Colonic mucosa (tissue), 4 donors: ENCODE measurements around the gene PEX10. TPM values are rescaled to one million over a fixed set of nuclear protein-coding genes. Genes with fewer than 3 reads are reported as not detected.

Source experiments
- DNase-seq: peaks from one replicate; pipeline ENCODE4 v3.0.0-alpha.2; 2020
- H3K27ac ChIP-seq: fragments of 200-600 bp; one replicate; pipeline ENCODE4 v1.8.0; 2021
- H3K27me3 ChIP-seq: fragments of 200-600 bp; one replicate; pipeline ENCODE4 v1.8.0; 2021
- H3K36me3 ChIP-seq: fragments of 200-600 bp; one replicate; pipeline ENCODE4 v1.8.0; 2021
- H3K4me1 ChIP-seq: fragments of 200-600 bp; one replicate; pipeline ENCODE4 v1.8.0; 2021; ENCODE audit warnings: mild to moderate bottlenecking
- H3K4me3 ChIP-seq: fragments of 200-600 bp; one replicate; pipeline ENCODE4 v1.8.0; 2021
- H3K9ac ChIP-seq, 2 donors: one replicate each; pipeline ENCODE4 v1.7.0; 2013; ENCODE audit warnings: control low read depth in 2 of 2, low read depth in 2 of 2, low read length in 2 of 2
- H3K9me3 ChIP-seq: fragments of 200-600 bp; one replicate; pipeline ENCODE4 v1.8.0; 2021
- CTCF ChIP-seq: fragments of 200-600 bp; IDR thresholded peaks from one replicate; pipeline ENCODE4 v1.8.0; 2022; ENCODE audit warnings: antibody characterized with exemption, mild to moderate bottlenecking
- intact Hi-C: fragments of 100-400 bp; cut with DNase I; formaldehyde crosslinking; loops from one replicate; pipeline ENCODE4 v1.14.1; 2022
- total RNA-seq, 2 donors: library from RNA; stranded (reverse); fragmentation: NEBNext Ultra II Directional in 1 of 2; extraction: Animal tissue kit (Norgen Biotek cat#: 25700) in 1 of 2; gene quantifications; one replicate each; pipeline ENCODE4 v1.2.1, GENCODE V29; 2021
- donor health status: healthy.
- donor health status: DM: no; HTN: no; CAD: no.
- donor health status: DM: no; HTN: no; CAD: no.

Gene PEX10
- total RNA-seq, 2 donors from 2014 or later = 15.0 to 22.7 TPM

GRCh38 chr1:2446394-2446793, 34.0 kb upstream of the PEX10 start:
- Histone ChIP-seq H3K27me3 (peaks cover 19% of the 10 kb centered on the region), H3K36me3 (no peaks in the 10 kb centered on the region), H3K4me3 (no peak overlapping the region), H3K9me3 (no peaks in the 10 kb centered on the region), H3K27ac (no peak overlapping the region), H3K9ac (no peak overlapping the region), H3K4me1 (no peaks in the 10 kb centered on the region)
- intact Hi-C loops = no loop called here
- DNase-seq = no peak
- no peak for TF ChIP-seq CTCF

- intact Hi-C loops = no loop called here
- Histone ChIP-seq H3K4me1 (no peaks in the 10 kb centered on the region), H3K9ac (no peak overlapping the region), H3K36me3 (no peaks in the 10 kb centered on the region), H3K9me3 (no peaks in the 10 kb centered on the region), H3K4me3 (no peak overlapping the region), H3K27me3 (peaks cover 19% of the 10 kb centered on the region), H3K27ac (no peak overlapping the region)
- no peak for TF ChIP-seq CTCF
- no peak for DNase-seq
Measured at GRCh38 chr1:2445823-2446215, 33.5 kb upstream of the PEX10 start.

- no peaks in the 10 kb centered on the region for H3K36me3 ChIP-seq
- peaks cover 19% of the 10 kb centered on the region for H3K27me3 ChIP-seq
- no peaks in the 10 kb centered on the region for H3K4me1 ChIP-seq
- H3K4me3 ChIP-seq = no peak overlapping the region
- no peaks in the 10 kb centered on the region for H3K9me3 ChIP-seq
- no peak for DNase-seq
- no peak for TF ChIP-seq CTCF
- H3K9ac ChIP-seq = no peak overlapping the region
- intact Hi-C loops = no loop called here
- no peak overlapping the region for H3K27ac ChIP-seq
Measured at GRCh38 chr1:2445162-2445822, 32.9 kb upstream of the PEX10 start.

GRCh38 chr1:2444138-2444591, 31.8 kb upstream of the PEX10 start:
- no peaks in the 10 kb centered on the region for H3K36me3 ChIP-seq
- peaks cover 19% of the 10 kb centered on the region for H3K27me3 ChIP-seq
- H3K4me1 ChIP-seq = no peaks in the 10 kb centered on the region
- intact Hi-C loops = no loop called here
- DNase-seq = no peak
- H3K9me3 ChIP-seq = no peaks in the 10 kb centered on the region
- TF ChIP-seq CTCF = no peak
- no peak overlapping the region for H3K27ac ChIP-seq
- no peak overlapping the region for H3K4me3 ChIP-seq
- no peak overlapping the region for H3K9ac ChIP-seq

- intact Hi-C loops = no loop called here
- no peak for TF ChIP-seq CTCF
- no peak overlapping the region for H3K9ac ChIP-seq
- peaks cover 19% of the 10 kb centered on the region for H3K27me3 ChIP-seq
- no peaks in the 10 kb centered on the region for H3K4me1 ChIP-seq
- no peak overlapping the region for H3K27ac ChIP-seq
- H3K4me3 ChIP-seq = no peak overlapping the region
- H3K9me3 ChIP-seq = no peaks in the 10 kb centered on the region
- no peaks in the 10 kb centered on the region for H3K36me3 ChIP-seq
- no peak for DNase-seq
Measured at GRCh38 chr1:2443277-2444137, 31.1 kb upstream of the PEX10 start.
